Fibroblast of pulmonary artery (primary cell): ENCODE results near the gene CLN5.

ENCODE experiments used
- DNase-seq: peaks from one replicate; pipeline ENCODE4 v3.0.0-alpha.2; 2010; ENCODE audit warnings: low read depth
- H3K4me3 ChIP-seq: replicated peaks from 2 replicates; pipeline ENCODE4 v1.5.1; 2011; ENCODE audit warnings: low read depth, mild to moderate bottlenecking, control low read depth, low read length, moderate library complexity
- TF ChIP-seq, protein P1 (sequence below): IDR thresholded peaks from 2 replicates; pipeline ENCODE4 v1.5.1; 2011; ENCODE audit warnings: mild to moderate bottlenecking, control low read depth, low read length, inconsistent platforms; ENCODE audit errors: missing control alignments

Gene CLN5

GRCh38 chr13:76991796-76992547, at the start of gene CLN5:
TSS of gene CLN5 (plus strand) at chr13:76992081. CDS start at chr13:76992099, 18 bp downstream.
- TF ChIP-seq, protein P1, sequence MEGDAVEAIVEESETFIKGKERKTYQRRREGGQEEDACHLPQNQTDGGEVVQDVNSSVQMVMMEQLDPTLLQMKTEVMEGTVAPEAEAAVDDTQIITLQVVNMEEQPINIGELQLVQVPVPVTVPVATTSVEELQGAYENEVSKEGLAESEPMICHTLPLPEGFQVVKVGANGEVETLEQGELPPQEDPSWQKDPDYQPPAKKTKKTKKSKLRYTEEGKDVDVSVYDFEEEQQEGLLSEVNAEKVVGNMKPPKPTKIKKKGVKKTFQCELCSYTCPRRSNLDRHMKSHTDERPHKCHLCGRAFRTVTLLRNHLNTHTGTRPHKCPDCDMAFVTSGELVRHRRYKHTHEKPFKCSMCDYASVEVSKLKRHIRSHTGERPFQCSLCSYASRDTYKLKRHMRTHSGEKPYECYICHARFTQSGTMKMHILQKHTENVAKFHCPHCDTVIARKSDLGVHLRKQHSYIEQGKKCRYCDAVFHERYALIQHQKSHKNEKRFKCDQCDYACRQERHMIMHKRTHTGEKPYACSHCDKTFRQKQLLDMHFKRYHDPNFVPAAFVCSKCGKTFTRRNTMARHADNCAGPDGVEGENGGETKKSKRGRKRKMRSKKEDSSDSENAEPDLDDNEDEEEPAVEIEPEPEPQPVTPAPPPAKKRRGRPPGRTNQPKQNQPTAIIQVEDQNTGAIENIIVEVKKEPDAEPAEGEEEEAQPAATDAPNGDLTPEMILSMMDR: no peak
- H3K4me3 ChIP-seq: peak within 1 kb of the TSS; percentile 91
- peak; percentile 93 for DNase-seq

DNA sequence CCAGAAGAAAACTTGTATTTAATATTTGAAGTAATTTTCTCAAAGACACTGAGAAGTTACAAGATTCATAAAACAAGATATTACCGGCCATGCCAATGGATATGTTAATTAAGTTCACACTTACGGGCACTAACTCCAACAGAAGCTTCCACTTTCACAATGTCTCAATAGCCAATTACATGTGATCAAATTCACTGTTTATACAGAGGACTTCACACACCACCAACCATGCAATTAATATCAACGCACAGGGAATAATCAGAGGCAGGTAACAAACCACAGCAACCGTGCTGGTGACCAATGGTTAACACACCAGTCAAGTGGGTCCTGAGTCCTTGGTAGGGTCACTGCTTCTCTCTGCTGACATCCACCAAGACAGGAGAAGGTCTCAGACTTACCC, 49.5 kb upstream of the CLN5 start:
- no peak for DNase-seq
- H3K4me3 ChIP-seq: no peak overlapping the region
- TF ChIP-seq, protein P1: no peak

DNA sequence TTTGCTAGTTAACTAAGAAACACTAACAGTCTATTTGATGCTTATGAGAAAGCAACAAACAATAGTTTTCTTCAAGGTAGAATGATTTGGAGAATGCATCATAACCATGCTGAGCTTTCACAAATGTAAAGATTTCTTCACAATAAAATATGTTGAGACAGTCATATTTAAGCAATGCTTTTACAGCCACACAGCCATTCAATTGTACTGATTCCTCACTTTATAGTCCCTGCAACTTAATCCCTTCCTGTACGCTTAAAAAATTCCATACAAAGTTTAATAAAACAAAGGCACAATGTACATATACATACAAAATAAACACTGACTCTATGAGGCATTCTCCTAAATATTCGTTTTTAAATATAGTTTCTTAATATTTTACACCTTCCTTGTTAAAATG, 48.2 kb upstream of the CLN5 start:
- H3K4me3 ChIP-seq: no peak overlapping the region
- DNase-seq: no peak
- TF ChIP-seq, protein P1: no peak

- H3K4me3 ChIP-seq: no peak overlapping the region
- TF ChIP-seq, protein P1: no peak
- DNase-seq: peak; percentile 74
Observed at GRCh38 chr13:76944456-76944855, 47.4 kb upstream of the CLN5 start.

DNA sequence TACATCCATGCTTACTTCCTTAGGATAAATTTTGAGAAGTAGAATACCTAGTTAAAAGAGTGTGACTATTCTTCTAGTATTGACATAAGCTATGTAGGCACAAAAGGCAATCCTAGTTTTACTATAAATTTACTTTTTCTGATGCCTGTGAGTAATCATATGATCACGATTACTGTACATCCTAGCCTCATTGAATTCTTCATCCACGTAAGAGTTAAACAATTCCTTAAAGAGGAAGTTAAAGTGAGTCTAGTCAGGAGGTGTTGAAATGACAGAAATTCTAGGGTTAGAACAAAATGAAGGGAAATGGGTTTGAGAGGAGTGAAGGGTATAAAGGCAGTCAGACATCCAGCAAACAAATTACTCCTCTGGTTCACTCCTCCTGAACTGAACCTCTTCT, 43.7 kb upstream of the CLN5 start, which contains the start of gene ACOD1:
Gene ACOD1, plus strand, starts transcription at position 363 of the 400 bp plus-strand sequence. CDS start 48 bp downstream, outside the sequence.
- DNase-seq: no peak
- TF ChIP-seq, protein P1: no peak
- no peak within 1 kb of the TSS for H3K4me3 ChIP-seq

DNA sequence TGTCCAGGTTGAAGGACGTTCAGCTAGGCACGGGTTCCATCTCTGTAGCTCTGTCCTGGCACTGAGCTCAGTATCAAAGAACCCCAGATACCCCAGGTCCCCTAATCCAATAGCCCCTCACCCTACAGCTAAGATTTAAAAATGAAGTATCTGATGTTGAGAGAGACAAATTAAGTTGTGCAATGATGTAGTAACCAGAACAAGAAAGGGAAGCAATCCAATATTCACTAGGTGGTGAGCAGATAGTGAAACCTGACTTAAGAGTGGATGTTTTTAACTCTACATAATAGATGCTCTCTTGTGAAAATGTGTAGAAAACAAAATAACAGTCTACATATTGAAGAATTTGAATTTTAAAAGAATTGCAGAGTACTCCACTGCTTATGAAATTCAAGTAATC, 41.8 kb upstream of the CLN5 start:
- H3K4me3 ChIP-seq: no peak overlapping the region
- TF ChIP-seq, protein P1: no peak
- no peak for DNase-seq

DNA sequence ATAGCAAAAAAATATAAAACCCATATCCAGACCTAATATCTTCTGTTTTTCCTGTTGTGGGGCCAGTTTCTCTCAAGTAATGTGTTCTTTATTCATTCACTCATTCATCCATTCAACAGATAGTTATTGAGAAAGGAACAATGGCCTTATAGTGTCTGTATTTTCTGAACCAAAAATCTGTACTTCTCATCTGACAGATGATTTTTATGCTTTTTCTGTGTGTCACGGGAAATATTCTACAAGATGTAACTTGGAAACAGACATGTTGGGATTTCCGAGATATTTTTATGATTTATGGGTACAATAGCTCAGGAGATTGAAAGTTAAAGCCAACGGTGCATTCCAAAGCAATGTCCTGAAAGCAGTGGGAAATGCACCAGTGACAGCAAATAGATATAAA, 37.9 kb upstream of the CLN5 start:
- no peak for DNase-seq
- H3K4me3 ChIP-seq: no peak overlapping the region
- TF ChIP-seq, protein P1: no peak
